ENCODE data around the gene MRM2.

The MRM2 gene

DNA sequence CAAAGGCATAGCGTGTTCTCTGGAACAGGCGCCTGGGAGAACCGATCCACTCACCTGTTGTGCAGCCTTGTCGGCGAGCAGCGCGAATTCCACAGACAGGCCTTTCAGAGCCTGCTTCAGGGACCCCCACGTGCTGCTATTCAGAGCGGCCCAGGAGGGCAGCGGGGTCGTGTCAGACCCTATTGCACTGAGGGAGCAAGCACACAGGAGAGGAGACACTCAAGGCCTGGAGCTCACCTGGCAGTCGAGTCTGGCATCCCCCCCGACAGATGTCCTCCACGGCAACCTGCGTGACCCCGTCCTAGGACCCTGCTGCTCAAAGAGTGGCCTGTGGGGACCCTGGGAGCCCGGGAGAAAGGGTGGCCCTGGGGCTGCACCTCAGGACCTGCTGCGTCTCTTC is 21.2 kb upstream of the MRM2 start:
- Histone ChIP-seq H3K27me3 (replicated peaks) (no peaks in the 10 kb centered on the region), H3K36me3 (replicated peaks) (peaks cover 26% of the 10 kb centered on the region), H3K4me3 (ENCODE audit: low read depth, low read length) (no peak overlapping the region), H3K27ac (no peak overlapping the region)
- TF ChIP-seq, protein P1, sequence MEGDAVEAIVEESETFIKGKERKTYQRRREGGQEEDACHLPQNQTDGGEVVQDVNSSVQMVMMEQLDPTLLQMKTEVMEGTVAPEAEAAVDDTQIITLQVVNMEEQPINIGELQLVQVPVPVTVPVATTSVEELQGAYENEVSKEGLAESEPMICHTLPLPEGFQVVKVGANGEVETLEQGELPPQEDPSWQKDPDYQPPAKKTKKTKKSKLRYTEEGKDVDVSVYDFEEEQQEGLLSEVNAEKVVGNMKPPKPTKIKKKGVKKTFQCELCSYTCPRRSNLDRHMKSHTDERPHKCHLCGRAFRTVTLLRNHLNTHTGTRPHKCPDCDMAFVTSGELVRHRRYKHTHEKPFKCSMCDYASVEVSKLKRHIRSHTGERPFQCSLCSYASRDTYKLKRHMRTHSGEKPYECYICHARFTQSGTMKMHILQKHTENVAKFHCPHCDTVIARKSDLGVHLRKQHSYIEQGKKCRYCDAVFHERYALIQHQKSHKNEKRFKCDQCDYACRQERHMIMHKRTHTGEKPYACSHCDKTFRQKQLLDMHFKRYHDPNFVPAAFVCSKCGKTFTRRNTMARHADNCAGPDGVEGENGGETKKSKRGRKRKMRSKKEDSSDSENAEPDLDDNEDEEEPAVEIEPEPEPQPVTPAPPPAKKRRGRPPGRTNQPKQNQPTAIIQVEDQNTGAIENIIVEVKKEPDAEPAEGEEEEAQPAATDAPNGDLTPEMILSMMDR (IDR thresholded peaks at IDR 0.05; ENCODE audit: low read depth, low read length, missing control alignments), result no peak
- DNase-seq, result no peak
- in situ Hi-C loops (cut with HindIII; ENCODE audit: low pct_ligation_motif_present, low sequenced_read_pairs), result no loop called here

DNA sequence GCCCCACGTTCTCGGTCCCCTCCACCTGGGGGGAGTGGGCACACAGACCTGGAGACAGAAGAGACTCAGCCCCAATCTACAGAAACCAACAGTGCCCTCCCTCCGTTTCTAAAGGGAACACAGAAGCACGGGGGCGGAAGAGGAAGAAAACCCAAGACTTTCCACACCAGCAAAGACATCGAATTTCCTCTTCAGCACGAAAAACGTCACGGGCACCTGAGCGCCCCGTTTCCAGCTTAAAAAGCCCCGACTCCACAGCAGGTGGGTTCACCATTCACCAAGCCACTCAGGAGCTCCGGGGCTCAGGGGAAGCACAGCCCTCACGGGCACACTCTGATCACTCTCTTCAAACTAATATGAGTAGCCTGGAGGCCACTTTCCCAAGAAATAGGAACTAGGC is 19.6 kb upstream of the MRM2 start:
- Histone ChIP-seq H3K4me3 (ENCODE audit: low read depth, low read length) (no peak overlapping the region), H3K27ac (no peak overlapping the region), H3K27me3 (replicated peaks) (no peaks in the 10 kb centered on the region), H3K36me3 (replicated peaks) (peaks cover 34% of the 10 kb centered on the region)
- DNase-seq, result no peak
- in situ Hi-C loops (cut with HindIII; ENCODE audit: low pct_ligation_motif_present, low sequenced_read_pairs), result no loop called here
- TF ChIP-seq, protein P1 (IDR thresholded peaks at IDR 0.05; ENCODE audit: low read depth, low read length, missing control alignments), result no peak

DNA sequence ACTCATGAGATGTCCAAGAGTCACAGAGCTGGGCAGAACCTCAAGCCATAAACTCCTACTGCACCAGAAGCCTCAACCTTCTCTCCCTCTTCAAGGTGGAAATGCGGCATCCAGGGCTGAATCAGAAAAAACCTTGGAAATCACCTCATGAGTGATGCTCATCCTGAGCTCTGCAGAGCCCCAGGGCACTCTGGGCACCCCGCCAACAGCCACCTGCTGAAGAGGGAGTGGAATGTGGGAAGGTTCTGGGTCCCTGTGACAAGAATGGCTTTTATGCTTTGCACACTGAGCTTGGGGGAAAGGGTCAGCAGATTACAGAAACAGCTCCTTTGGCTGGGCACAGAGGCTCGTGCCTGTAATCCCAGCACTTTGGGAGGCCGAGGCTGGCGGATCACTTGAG is 18.8 kb upstream of the MRM2 start:
- Histone ChIP-seq H3K4me3 (ENCODE audit: low read depth, low read length) (no peak overlapping the region), H3K36me3 (replicated peaks) (peaks cover 38% of the 10 kb centered on the region), H3K27ac (no peak overlapping the region), H3K27me3 (replicated peaks) (no peaks in the 10 kb centered on the region)
- no peak for DNase-seq
- TF ChIP-seq, protein P1 (IDR thresholded peaks at IDR 0.05; ENCODE audit: low read depth, low read length, missing control alignments), result no peak
- in situ Hi-C loops (cut with HindIII; ENCODE audit: low pct_ligation_motif_present, low sequenced_read_pairs), result no loop called here

DNA sequence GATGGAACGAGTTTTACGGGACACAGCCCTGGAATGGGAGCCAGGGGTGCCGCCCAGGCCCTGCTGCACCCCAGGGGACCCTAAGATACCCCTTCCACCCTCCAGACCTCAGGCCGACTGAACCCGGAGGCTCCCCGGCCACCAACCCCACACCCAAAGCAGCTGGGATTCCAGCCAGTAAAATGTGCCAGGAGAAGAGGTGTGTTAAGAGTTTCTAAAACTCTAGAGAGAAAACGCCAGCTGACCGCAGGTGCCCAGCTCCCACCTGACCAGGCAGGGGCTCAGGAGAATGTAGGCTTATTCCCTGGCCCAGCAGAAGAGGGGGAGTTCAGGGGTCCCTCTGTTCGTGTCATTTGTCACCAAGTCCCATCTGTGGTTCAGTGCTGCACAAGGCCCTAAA is 17.5 kb upstream of the MRM2 start:
- H3K27ac ChIP-seq, result no peak overlapping the region
- in situ Hi-C loops (cut with HindIII; ENCODE audit: low pct_ligation_motif_present, low sequenced_read_pairs), result no loop called here
- no peaks in the 10 kb centered on the region for H3K27me3 ChIP-seq (replicated peaks)
- H3K36me3 ChIP-seq (replicated peaks), result peaks cover 50% of the 10 kb centered on the region
- no peak overlapping the region for H3K4me3 ChIP-seq (ENCODE audit: low read depth, low read length)
- no peak for DNase-seq
- TF ChIP-seq, protein P1 (IDR thresholded peaks at IDR 0.05; ENCODE audit: low read depth, low read length, missing control alignments), result no peak

DNA sequence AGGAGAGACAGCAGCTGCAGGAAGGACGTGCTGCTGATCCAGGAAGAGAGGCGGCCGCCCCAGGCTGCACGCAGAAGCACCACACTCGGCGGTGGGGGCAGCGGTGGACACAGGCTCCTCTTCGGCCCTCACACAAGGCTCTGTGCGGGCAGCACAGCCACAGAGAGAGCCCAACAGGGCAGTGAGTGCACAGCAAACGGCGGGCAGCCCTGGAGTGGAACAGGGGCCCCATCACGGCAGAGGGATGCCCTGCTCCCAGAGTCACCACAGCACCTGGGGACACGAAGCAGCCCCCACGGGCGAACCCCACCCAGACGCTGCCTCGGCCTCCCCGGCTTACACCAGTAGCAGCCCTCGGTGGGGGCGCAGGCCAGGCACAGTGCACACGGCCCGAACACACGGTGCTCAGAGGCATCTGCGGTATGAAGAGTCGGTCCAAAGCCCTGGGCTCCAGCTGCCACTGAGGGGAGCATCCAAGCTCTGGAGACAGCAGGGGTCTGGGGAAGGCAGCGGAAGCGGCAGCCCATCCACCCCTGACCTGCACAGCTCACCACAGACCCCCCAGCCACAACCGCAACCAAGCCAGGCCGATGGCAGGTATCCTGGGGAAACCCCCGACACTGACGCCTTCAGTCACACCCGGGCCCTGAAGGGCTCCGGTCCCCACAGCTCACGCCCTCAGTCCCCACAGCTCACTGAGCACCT is 16.8 kb upstream of the MRM2 start:
- DNase-seq, result no peak
- Histone ChIP-seq H3K4me3 (ENCODE audit: low read depth, low read length) (no peak overlapping the region), H3K36me3 (replicated peaks) (peaks cover 52% of the 10 kb centered on the region), H3K27me3 (replicated peaks) (no peaks in the 10 kb centered on the region), H3K27ac (no peak overlapping the region)
- in situ Hi-C loops (cut with HindIII; ENCODE audit: low pct_ligation_motif_present, low sequenced_read_pairs), result no loop called here
- TF ChIP-seq, protein P1 (IDR thresholded peaks at IDR 0.05; ENCODE audit: low read depth, low read length, missing control alignments), result no peak

DNA sequence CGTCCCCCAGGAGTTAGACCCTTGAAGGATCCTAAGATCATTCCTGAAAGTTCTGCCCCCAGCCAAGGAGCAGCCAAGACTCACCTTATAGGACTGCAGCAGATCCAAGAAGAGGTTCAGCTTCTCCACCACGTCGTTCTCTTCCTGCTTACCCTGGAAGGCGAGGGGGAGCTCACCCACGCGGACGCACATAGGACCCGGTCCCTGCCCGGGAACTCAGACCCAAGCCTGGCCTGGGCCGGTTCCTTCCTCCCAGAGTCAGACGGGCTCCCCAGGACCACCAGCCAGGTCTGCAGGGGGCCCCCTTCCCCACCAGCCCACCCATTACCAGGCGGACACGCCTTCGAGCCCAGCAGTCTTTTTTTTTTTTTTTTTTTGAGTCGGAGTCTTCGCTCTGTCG is 15.6 kb upstream of the MRM2 start:
- in situ Hi-C loops (cut with HindIII; ENCODE audit: low pct_ligation_motif_present, low sequenced_read_pairs), result no loop called here
- Histone ChIP-seq H3K4me3 (ENCODE audit: low read depth, low read length) (no peak overlapping the region), H3K27me3 (replicated peaks) (no peaks in the 10 kb centered on the region), H3K27ac (no peak overlapping the region), H3K36me3 (replicated peaks) (peaks cover 48% of the 10 kb centered on the region)
- no peak for DNase-seq
- TF ChIP-seq, protein P1 (IDR thresholded peaks at IDR 0.05; ENCODE audit: low read depth, low read length, missing control alignments), result no peak
